DOHH2 (cell line): Measurements from ENCODE around the gene SMARCA2.

Experiments
- EZH2phosphoT487 ChIP-seq: fragments of 200-600 bp; sonication (generic); IDR thresholded peaks from 2 replicates; pipeline ENCODE4 v1.6.1; 2017; ENCODE audit warnings: borderline replicate concordance, mild to moderate bottlenecking, antibody characterized with exemption, low read length, moderate library complexity, mixed read lengths
- TF ChIP-seq, protein P1 (sequence below): fragments of 200-600 bp; sonication (generic); IDR thresholded peaks from one replicate; pipeline ENCODE4 v1.5.1; 2014; ENCODE audit warnings: antibody characterized with exemption, mild to moderate bottlenecking, low read depth, low read length; ENCODE audit not compliant: poor library complexity, severe bottlenecking

DNA sequence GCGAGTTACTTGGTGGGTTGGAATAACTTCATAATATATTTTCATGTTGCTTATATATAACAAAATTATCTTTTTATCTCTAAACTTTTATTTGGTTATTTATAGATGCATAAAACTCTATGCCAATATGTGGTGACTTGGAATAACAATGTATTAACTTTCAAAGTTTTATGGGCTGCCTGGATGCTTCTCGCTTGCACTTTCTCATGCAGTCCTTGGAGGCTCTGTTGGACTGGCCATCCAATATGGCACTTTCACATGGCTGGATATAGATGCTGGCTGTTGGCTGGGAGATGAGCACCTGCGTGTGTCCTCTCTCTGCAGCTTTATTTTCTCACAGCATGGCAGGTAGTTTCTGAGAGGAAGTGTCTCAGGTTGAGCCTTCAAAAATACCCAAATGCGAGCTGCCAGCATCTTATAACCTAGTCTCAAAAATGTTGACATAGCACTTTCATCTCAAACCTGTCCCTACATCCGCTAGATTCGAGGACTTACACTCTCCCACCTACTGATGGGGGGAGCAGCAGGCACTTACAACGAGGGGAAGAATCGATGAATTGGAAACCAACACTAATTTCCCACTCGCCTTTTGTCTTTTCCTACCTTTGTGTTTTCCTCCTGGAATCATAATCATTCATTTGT lies 48.3 kb upstream of the SMARCA2 start:
- TF ChIP-seq, protein P1, sequence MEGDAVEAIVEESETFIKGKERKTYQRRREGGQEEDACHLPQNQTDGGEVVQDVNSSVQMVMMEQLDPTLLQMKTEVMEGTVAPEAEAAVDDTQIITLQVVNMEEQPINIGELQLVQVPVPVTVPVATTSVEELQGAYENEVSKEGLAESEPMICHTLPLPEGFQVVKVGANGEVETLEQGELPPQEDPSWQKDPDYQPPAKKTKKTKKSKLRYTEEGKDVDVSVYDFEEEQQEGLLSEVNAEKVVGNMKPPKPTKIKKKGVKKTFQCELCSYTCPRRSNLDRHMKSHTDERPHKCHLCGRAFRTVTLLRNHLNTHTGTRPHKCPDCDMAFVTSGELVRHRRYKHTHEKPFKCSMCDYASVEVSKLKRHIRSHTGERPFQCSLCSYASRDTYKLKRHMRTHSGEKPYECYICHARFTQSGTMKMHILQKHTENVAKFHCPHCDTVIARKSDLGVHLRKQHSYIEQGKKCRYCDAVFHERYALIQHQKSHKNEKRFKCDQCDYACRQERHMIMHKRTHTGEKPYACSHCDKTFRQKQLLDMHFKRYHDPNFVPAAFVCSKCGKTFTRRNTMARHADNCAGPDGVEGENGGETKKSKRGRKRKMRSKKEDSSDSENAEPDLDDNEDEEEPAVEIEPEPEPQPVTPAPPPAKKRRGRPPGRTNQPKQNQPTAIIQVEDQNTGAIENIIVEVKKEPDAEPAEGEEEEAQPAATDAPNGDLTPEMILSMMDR, result no peak
- TF ChIP-seq EZH2phosphoT487, result no peak
